Fibroblast of lung (primary cell): ENCODE measurements around the gene CDH12. TPM values are rescaled to one million over a fixed set of nuclear protein-coding genes. Genes with fewer than 3 reads are reported as not detected.
A peak's percentile ranks its signal among the peaks of the same experiment; 100 is the strongest.

Experiments
- DNase-seq, 2 donors: peaks; one replicate each; pipeline versions ENCODE4 v3.0.0 to v3.0.0-alpha.2; 2010; ENCODE audit warnings: low read depth in 2 of 2
- H2AFZ ChIP-seq: 2 replicates; pipeline ENCODE4 v1.5.1; 2012; ENCODE audit warnings: low read length, control low read depth, inconsistent platforms
- H3K27ac ChIP-seq: 2 replicates; pipeline ENCODE4 v1.5.1; 2011; ENCODE audit warnings: low read length, control low read depth; ENCODE audit not compliant: insufficient read depth
- H3K27me3 ChIP-seq: 2 replicates; pipeline ENCODE4 v1.5.1; 2011; ENCODE audit warnings: mild to moderate bottlenecking, low read length; ENCODE audit not compliant: control insufficient read depth, insufficient read depth
- H3K36me3 ChIP-seq: 2 replicates; pipeline ENCODE4 v1.5.1; 2011; ENCODE audit warnings: low read length; ENCODE audit not compliant: control insufficient read depth, insufficient read depth
- H3K4me1 ChIP-seq: 2 replicates; pipeline ENCODE4 v1.5.1; 2011; ENCODE audit warnings: low read length; ENCODE audit not compliant: control insufficient read depth, insufficient read depth; ENCODE audit errors: extremely low read depth
- H3K4me2 ChIP-seq: 2 replicates; pipeline ENCODE4 v1.5.1; 2011; ENCODE audit warnings: low read length, control low read depth; ENCODE audit not compliant: insufficient read depth; ENCODE audit errors: extremely low read depth
- H3K4me3 ChIP-seq, 4 experiments: fragments of 200-600 bp in 1 of 4; sonication (generic) in 1 of 4; replicated peaks in 1 of 4; 2 replicates each; pipeline ENCODE4 v1.5.1; 2011 to 2016; ENCODE audit warnings: low read length in 4 of 4, low read depth in 3 of 4, mild to moderate bottlenecking in 3 of 4, control low read depth in 2 of 4, inconsistent platforms in 1 of 4, mixed read lengths in 1 of 4; ENCODE audit not compliant: insufficient read depth in 1 of 4; ENCODE audit errors: control extremely low read depth in 1 of 4
- H3K79me2 ChIP-seq: 2 replicates; pipeline ENCODE4 v1.5.1; 2012; ENCODE audit warnings: mild to moderate bottlenecking, low read length, inconsistent platforms; ENCODE audit not compliant: control insufficient read depth, insufficient read depth
- H3K9ac ChIP-seq: 2 replicates; pipeline ENCODE4 v1.5.1; 2011; ENCODE audit warnings: mild to moderate bottlenecking, low read length, control low read depth; ENCODE audit not compliant: insufficient read depth
- H3K9me3 ChIP-seq: 2 replicates; pipeline ENCODE4 v1.5.1; 2012; ENCODE audit warnings: low read depth, low read length; ENCODE audit not compliant: control insufficient read depth, insufficient read depth
- H4K20me1 ChIP-seq: 2 replicates; pipeline ENCODE4 v1.5.1; 2011; ENCODE audit warnings: low read length; ENCODE audit not compliant: control insufficient read depth, insufficient read depth; ENCODE audit errors: extremely low read depth
- EZH2 ChIP-seq: IDR thresholded peaks from 2 replicates; pipeline ENCODE4 v1.5.1; 2012; ENCODE audit warnings: low read length, control low read depth, mild to moderate bottlenecking; ENCODE audit errors: missing control alignments
- polyA minus RNA-seq: library from RNA; depleted of rRNA, polyadenylated mRNA; stranded (reverse); fragments of >200 nt; gene quantifications from 2 replicates; pipeline ENCODE4 v1.2.3, GENCODE V29; 2011; ENCODE audit warnings: low replicate concordance
- polyA plus RNA-seq, 2 donors: library from polyadenylated mRNA; depleted of rRNA in 1 of 2; stranded (reverse) in 1 of 2; unstranded in 1 of 2; fragments of >200 nt; gene quantifications; 2 replicates each; pipeline ENCODE4 v1.2.1, GENCODE V29; 2011 to 2012; ENCODE audit warnings: missing spikeins in 1 of 2
- total RNA-seq: library from RNA; depleted of rRNA; stranded (reverse); fragments of >200 nt; gene quantifications from 2 replicates; pipeline ENCODE4 v1.2.1, GENCODE V29; 2014
- TF ChIP-seq, protein P1 (sequence below), 2 donors: IDR thresholded peaks in 1 of 2; conservative IDR thresholded peaks in 1 of 2; 1 replicate in 1 of 2; 2 replicates in 1 of 2; pipeline ENCODE4 v1.5.1; 2011 to 2012; ENCODE audit warnings: low read length in 2 of 2, control low read depth in 1 of 2, inconsistent platforms in 1 of 2, low read depth in 1 of 2, mild to moderate bottlenecking in 1 of 2

CDH12 gene
- total RNA-seq (not detected in 2 replicates), polyA plus RNA-seq (0.02 TPM in 1 of 2 replicates, not detected in the other), polyA minus RNA-seq (not detected in 2 replicates)
- not detected in 2 replicates for polyA plus RNA-seq (2012)

DNA sequence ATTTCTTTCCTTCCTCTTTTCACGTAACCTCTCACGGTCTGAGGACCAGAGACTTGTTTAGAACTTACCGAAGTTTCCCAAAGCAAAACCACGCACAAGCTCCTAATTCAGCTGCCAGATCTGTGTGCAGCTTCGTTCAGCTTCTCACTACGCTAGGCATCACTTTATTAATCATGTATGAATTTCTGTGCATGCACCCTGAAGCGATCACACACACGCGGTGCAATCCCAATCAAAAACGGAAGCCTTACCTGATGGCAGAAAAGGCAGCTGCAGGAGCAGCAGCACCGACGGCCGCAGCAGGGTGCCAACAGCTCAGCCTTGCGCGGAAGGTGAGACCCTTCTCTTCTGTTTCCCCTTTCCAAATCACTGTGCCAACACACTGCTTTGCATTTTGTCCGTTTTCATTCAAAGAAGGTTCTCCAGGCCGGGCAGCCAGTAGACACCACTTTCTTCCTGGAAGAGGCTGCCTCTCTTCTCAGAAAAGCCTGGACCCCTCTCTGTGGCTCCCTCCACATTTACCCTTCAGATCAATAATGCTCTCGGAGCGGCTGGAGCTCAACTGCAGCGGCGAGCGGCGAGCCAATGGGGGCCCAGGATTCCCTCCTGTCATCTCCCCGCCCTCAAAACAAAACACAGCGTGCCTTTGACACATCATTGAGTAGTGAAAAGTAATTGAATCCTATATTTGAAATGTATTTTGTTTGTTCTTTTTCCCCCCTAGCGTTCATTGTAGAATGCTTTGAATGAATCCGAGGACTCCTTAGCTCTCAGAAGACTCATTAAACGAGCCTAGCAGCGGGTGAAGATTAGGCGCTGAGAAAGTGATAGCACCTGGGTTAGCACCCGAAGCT is at the start of gene CDH12:
Gene CDH12, minus strand, starts transcription at position 538 of the 854 bp plus-strand sequence.
- peak in 1 of 2 donors; percentile 32 for DNase-seq
- H3K4me3 ChIP-seq, result peak within 1 kb of the TSS in 1 of 4 experiments; percentile 82
- no peaks in the 10 kb centered on the region for H4K20me1 ChIP-seq
- no peaks in the 10 kb centered on the region for H3K9me3 ChIP-seq
- no peaks in the 10 kb centered on the region for H3K27me3 ChIP-seq
- H3K36me3 ChIP-seq, result no peaks in the 10 kb centered on the region
- no peaks in the 10 kb centered on the region for H3K4me1 ChIP-seq
- no peak within 1 kb of the TSS for H3K4me2 ChIP-seq
- H3K9ac ChIP-seq, result no peak within 1 kb of the TSS
- TF ChIP-seq, protein P1, sequence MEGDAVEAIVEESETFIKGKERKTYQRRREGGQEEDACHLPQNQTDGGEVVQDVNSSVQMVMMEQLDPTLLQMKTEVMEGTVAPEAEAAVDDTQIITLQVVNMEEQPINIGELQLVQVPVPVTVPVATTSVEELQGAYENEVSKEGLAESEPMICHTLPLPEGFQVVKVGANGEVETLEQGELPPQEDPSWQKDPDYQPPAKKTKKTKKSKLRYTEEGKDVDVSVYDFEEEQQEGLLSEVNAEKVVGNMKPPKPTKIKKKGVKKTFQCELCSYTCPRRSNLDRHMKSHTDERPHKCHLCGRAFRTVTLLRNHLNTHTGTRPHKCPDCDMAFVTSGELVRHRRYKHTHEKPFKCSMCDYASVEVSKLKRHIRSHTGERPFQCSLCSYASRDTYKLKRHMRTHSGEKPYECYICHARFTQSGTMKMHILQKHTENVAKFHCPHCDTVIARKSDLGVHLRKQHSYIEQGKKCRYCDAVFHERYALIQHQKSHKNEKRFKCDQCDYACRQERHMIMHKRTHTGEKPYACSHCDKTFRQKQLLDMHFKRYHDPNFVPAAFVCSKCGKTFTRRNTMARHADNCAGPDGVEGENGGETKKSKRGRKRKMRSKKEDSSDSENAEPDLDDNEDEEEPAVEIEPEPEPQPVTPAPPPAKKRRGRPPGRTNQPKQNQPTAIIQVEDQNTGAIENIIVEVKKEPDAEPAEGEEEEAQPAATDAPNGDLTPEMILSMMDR (conservative IDR thresholded peaks at IDR 0.05 in 1 of 2, IDR thresholded peaks at IDR 0.05 in 1 of 2; ENCODE audit: low read depth in 1 of 2, low read length in 2 of 2), result no peak
- no peak for TF ChIP-seq EZH2
- no peaks in the 10 kb centered on the region for H3K79me2 ChIP-seq
- H3K27ac ChIP-seq, result no peak within 1 kb of the TSS
- H2AFZ ChIP-seq, result no peak within 1 kb of the TSS

DNA sequence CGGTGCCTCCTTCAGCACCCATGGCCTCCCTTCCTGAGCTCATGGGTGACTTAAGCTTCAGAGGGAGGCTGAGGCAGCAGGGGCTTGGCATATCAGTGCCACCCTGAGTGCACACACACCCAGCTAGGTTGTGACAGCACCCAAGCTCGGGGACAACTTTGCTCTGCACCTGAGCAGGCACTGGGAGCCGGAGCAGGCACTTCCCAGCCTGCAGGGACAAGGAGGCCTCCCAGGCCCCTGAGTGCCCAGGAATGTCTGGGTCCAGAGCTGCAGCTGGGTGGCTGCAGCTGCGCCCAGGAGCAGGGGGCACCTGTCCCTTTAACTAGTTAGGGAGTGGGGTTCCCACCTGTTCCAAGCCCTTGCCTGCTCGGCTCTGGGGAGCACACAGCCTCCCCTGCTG is 48.7 kb upstream of the CDH12 start:
- Histone ChIP-seq H3K4me2 (no peak overlapping the region), H3K27ac (no peak overlapping the region), H2AFZ (no peak overlapping the region), H3K4me3 (no peak overlapping the region), H3K27me3 (no peaks in the 10 kb centered on the region), H3K36me3 (no peaks in the 10 kb centered on the region), H3K79me2 (no peaks in the 10 kb centered on the region), H4K20me1 (no peaks in the 10 kb centered on the region), H3K9ac (no peak overlapping the region), H3K9me3 (no peaks in the 10 kb centered on the region), H3K4me1 (no peaks in the 10 kb centered on the region)
- DNase-seq, result no peak
- no peak for TF ChIP-seq EZH2
- TF ChIP-seq, protein P1 (conservative IDR thresholded peaks at IDR 0.05 in 1 of 2, IDR thresholded peaks at IDR 0.05 in 1 of 2; ENCODE audit: low read depth in 1 of 2, low read length in 2 of 2), result no peak

DNA sequence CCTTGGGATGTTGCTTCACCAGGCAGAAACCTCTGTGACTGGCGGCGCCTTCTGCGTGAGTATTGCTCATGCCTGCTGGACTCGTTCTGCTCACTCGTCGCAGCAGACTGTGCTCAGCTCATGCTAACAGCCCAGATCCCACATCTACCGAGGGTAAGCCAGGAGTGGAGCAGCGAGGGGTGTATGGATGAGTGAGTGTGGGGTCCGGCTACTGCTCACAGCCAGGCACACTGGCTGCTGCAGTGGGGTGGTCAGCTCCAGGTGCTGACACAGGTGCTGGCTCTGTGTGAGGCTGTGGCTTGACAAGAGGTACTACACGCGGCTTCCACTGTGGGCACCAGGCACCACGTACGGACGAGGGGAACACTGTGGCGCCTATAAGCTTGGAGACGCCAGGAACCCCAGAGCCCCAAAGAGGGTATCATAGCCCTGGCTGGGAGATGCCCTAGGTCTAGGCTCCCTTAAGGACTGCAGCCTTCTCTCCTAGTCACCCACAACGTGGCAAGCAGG is 47.7 kb upstream of the CDH12 start:
- no peak for DNase-seq

More for the DNA sequence above, 47.7 kb upstream of the CDH12 start:
- no peaks in the 10 kb centered on the region for H3K27me3 ChIP-seq
- H3K4me2 ChIP-seq, result no peak overlapping the region
- H3K79me2 ChIP-seq, result no peaks in the 10 kb centered on the region
- H3K9ac ChIP-seq, result no peak overlapping the region
- H2AFZ ChIP-seq, result no peak overlapping the region
- H3K27ac ChIP-seq, result no peak overlapping the region
- no peak for TF ChIP-seq EZH2
- TF ChIP-seq, protein P1 (conservative IDR thresholded peaks at IDR 0.05 in 1 of 2, IDR thresholded peaks at IDR 0.05 in 1 of 2; ENCODE audit: low read depth in 1 of 2, low read length in 2 of 2), result no peak
- no peaks in the 10 kb centered on the region for H3K36me3 ChIP-seq
- no peak overlapping the region for H3K4me3 ChIP-seq
- no peaks in the 10 kb centered on the region for H4K20me1 ChIP-seq
- H3K9me3 ChIP-seq, result no peaks in the 10 kb centered on the region
- H3K4me1 ChIP-seq, result no peaks in the 10 kb centered on the region
